Endothelial cell of umbilical vein (primary cell): ENCODE measurements around the gene COL8A1. TPM values are rescaled to one million over a fixed set of nuclear protein-coding genes. Genes with fewer than 3 reads are reported as not detected.

Experiments used
- BruUV-seq: library from RNA; stranded (reverse); fragments of 400-500 nt; replicated peaks from 2 replicates; lab custom pipeline; 2021; lab: Mats Ljungman, UMichigan
- CTCF ChIA-PET: fragments of 300-600, 350-600 bp; sonication (Branson Sonifier 250); formaldehyde crosslinking; loops from one replicate; lab custom pipeline; 2021; ENCODE audit warnings: antibody characterized with exemption, inconsistent platforms; lab: Charles Lee
- POLR2A ChIA-PET: fragments of 300-600, 350-600 bp; sonication (Branson Sonifier 250); formaldehyde crosslinking; loops from one replicate; lab custom pipeline; 2021; ENCODE audit warnings: antibody characterized with exemption, inconsistent platforms; lab: Charles Lee
- DNase-seq: peaks from one replicate; pipeline ENCODE4 v3.0.0-alpha.2; 2011; ENCODE audit warnings: low read depth, low spot score
- FAIRE-seq: peaks from 2 replicates; lab custom pipeline; 2011; peaks lifted over from hg19 to GRCh38; lab: Jason Lieb, UNC
- H2AFZ ChIP-seq: 2 replicates; pipeline ENCODE4 v1.6.0; 2012; ENCODE audit warnings: low read depth, low read length, control low read depth, inconsistent platforms
- H3K27ac ChIP-seq: 2 replicates; pipeline ENCODE4 v1.5.1; 2011; ENCODE audit warnings: low read depth, mild to moderate bottlenecking, control low read depth, low read length, moderate library complexity; ENCODE audit not compliant: insufficient read depth
- H3K27me3 ChIP-seq, 2 experiments: 2 replicates each; pipeline versions ENCODE4 v1.6.0 to v1.6.1; 2011; ENCODE audit warnings: low read length in 2 of 2, mixed read lengths in 1 of 2; ENCODE audit not compliant: control insufficient read depth in 2 of 2, insufficient read depth in 2 of 2
- H3K36me3 ChIP-seq, 2 experiments: 2 replicates in 1 of 2; 3 replicates in 1 of 2; pipeline ENCODE4 v1.5.1; 2011; ENCODE audit warnings: low read length in 2 of 2, mild to moderate bottlenecking in 1 of 2, moderate library complexity in 1 of 2; ENCODE audit not compliant: control insufficient read depth in 2 of 2, insufficient read depth in 2 of 2; ENCODE audit errors: extremely low read depth in 1 of 2
- H3K4me1 ChIP-seq: 3 replicates; pipeline ENCODE4 v1.5.1; 2011; ENCODE audit warnings: mild to moderate bottlenecking, low read length; ENCODE audit not compliant: control insufficient read depth, insufficient read depth; ENCODE audit errors: extremely low read depth
- H3K4me2 ChIP-seq: 2 replicates; pipeline ENCODE4 v1.6.1; 2011; ENCODE audit warnings: low read length, control low read depth, mixed read lengths; ENCODE audit not compliant: insufficient read depth
- H3K4me3 ChIP-seq, 3 experiments: fragments of 200-600 bp in 1 of 3; sonication (generic), shearing (Covaris generic) in 1 of 3; replicated peaks in 1 of 3; 2 replicates each; pipeline ENCODE4 v1.5.1; 2011 to 2016; ENCODE audit warnings: control low read depth in 3 of 3, low read length in 3 of 3, mild to moderate bottlenecking in 2 of 3, inconsistent platforms in 1 of 3, low read depth in 1 of 3, moderate library complexity in 1 of 3; ENCODE audit not compliant: insufficient read depth in 1 of 3
- H3K79me2 ChIP-seq: 2 replicates; pipeline ENCODE4 v1.6.0; 2012; ENCODE audit warnings: low read length, inconsistent platforms; ENCODE audit not compliant: control insufficient read depth, insufficient read depth
- H3K9ac ChIP-seq: replicated peaks from 2 replicates; pipeline ENCODE3; 2011; ENCODE audit warnings: low read length, control low read depth; ENCODE audit not compliant: insufficient read depth; ENCODE audit errors: extremely low read depth
- H3K9me1 ChIP-seq: replicated peaks from 3 replicates; pipeline ENCODE4 v1.6.0; 2011; ENCODE audit warnings: mild to moderate bottlenecking, low read length; ENCODE audit not compliant: control insufficient read depth, insufficient read depth; ENCODE audit errors: extremely low read depth
- H3K9me3 ChIP-seq: replicated peaks from 2 replicates; pipeline ENCODE4 v1.5.1; 2012; ENCODE audit warnings: low read length, inconsistent platforms; ENCODE audit not compliant: control insufficient read depth, insufficient read depth
- H4K20me1 ChIP-seq: replicated peaks from 2 replicates; pipeline ENCODE3; 2011; ENCODE audit warnings: mild to moderate bottlenecking, low read length; ENCODE audit not compliant: control insufficient read depth, insufficient read depth; ENCODE audit errors: extremely low read depth
- CTCF ChIP-seq, 2 donors: IDR thresholded peaks; 1 replicate in 1 of 2; 2 replicates in 1 of 2; pipeline ENCODE4 v1.5.1; 2011; ENCODE audit warnings: low read length in 2 of 2, mild to moderate bottlenecking in 2 of 2, moderate library complexity in 2 of 2, control low read depth in 1 of 2, inconsistent platforms in 1 of 2, low read depth in 1 of 2; ENCODE audit not compliant: insufficient read depth in 1 of 2; ENCODE audit errors: extremely low read depth in 1 of 2
- EZH2 ChIP-seq: IDR thresholded peaks from 2 replicates; pipeline ENCODE4 v1.6.1; 2012; ENCODE audit warnings: borderline replicate concordance, low read depth, mild to moderate bottlenecking, moderate library complexity, low read length, inconsistent platforms; ENCODE audit not compliant: severe bottlenecking
- FOS ChIP-seq: IDR thresholded peaks from 2 replicates; pipeline ENCODE4 v1.6.1; 2011; ENCODE audit warnings: mild to moderate bottlenecking, low read length, moderate library complexity, borderline replicate concordance; ENCODE audit not compliant: insufficient read depth
- GATA2 ChIP-seq: IDR thresholded peaks from 2 replicates; pipeline ENCODE4 v1.7.0; 2011; ENCODE audit warnings: low read depth, mild to moderate bottlenecking, moderate library complexity, mixed read lengths, low read length; ENCODE audit not compliant: insufficient read length, insufficient read depth
- JUN ChIP-seq: IDR thresholded peaks from 2 replicates; pipeline ENCODE4 v1.6.1; 2011; ENCODE audit warnings: borderline replicate concordance, low read depth; ENCODE audit not compliant: insufficient read length, insufficient read depth
- MAX ChIP-seq: IDR thresholded peaks from 2 replicates; pipeline ENCODE4 v1.6.1; 2011; ENCODE audit not compliant: insufficient read depth, insufficient read length
- MYC ChIP-seq: IDR thresholded peaks from one replicate; pipeline ENCODE4 v1.6.1; 2011; ENCODE audit warnings: mild to moderate bottlenecking, low read depth, low read length
- POLR2A ChIP-seq: IDR thresholded peaks from 2 replicates; pipeline ENCODE4 v1.6.1; 2012; ENCODE audit warnings: low read depth, mild to moderate bottlenecking, control low read depth, low read length
- POLR2AphosphoS5 ChIP-seq: IDR thresholded peaks from 2 replicates; pipeline ENCODE4 v1.6.1; 2012; ENCODE audit warnings: low read depth, mild to moderate bottlenecking, control low read depth, low read length, moderate library complexity; ENCODE audit not compliant: insufficient read depth
- dilution Hi-C: fragments of 300-500 bp; cut with MboI; formaldehyde crosslinking; loops from one replicate; pipeline ENCODE4 v1.15.0; 2019; ENCODE audit warnings: low sequenced_read_pairs; ENCODE audit not compliant: extremely low pct_ligation_motif_present
- intact Hi-C: fragments of 100-400 bp; cut with micrococcal nuclease; formaldehyde crosslinking; loops from one replicate; pipeline ENCODE4 v1.10.0; 2022
- polyA plus RNA-seq, 4 experiments: library from polyadenylated mRNA; depleted of rRNA in 3 of 4; stranded (reverse) in 3 of 4; unstranded in 1 of 4; fragments of >200 nt; gene quantifications; 2 replicates each; pipeline versions ENCODE4 v1.2.1 to v1.2.3, GENCODE V29; 2011 to 2012; ENCODE audit warnings: missing spikeins in 1 of 4
- total RNA-seq: library from RNA; stranded (reverse); gene quantifications from 2 replicates; pipeline ENCODE4 v1.2.3, GENCODE V29; 2021

The COL8A1 gene
- total and polyA plus RNA-seq, 2 donors (not counting 3 experiments of a cell fraction or from before 2014, with no cell fraction given): 358 to 634 TPM

GRCh38 chr3:99712291-99712954 lies 74.0 kb downstream of the COL8A1 start:
- no peak overlapping the region for H3K4me2 ChIP-seq
- no peak overlapping the region for H3K27ac ChIP-seq
- no peak overlapping the region for H3K9ac ChIP-seq
- H3K4me3 ChIP-seq: no peak overlapping the region
- TF ChIP-seq POLR2AphosphoS5 (peak; percentile 34), JUN (no peak)
- H3K79me2 ChIP-seq: no peaks in the 10 kb centered on the region
- peaks cover 5 to 7% of the 10 kb centered on the region in 2 experiments for H3K36me3 ChIP-seq
- CTCF ChIA-PET: interaction anchor here (2.1 kb wide), 1 partner anchor 12 kb away, joined by 5 read pairs; no protein-coding TSS in a partner anchor
- POLR2A ChIA-PET: no interaction called here
- intact Hi-C loops (no loop called here), dilution Hi-C loops (no loop called here)
- H3K4me1 ChIP-seq: peaks cover 35% of the 10 kb centered on the region
- H3K9me1 ChIP-seq: no peaks in the 10 kb centered on the region
- no peak overlapping the region for H2AFZ ChIP-seq
- no peaks in the 10 kb centered on the region for H3K9me3 ChIP-seq
- BruUV-seq: no TSS peak
- no peaks in the 10 kb centered on the region for H3K27me3 ChIP-seq
- no peaks in the 10 kb centered on the region for H4K20me1 ChIP-seq
- FAIRE-seq (no peak), DNase-seq (peak; percentile 73)

- ChIA-PET CTCF (interaction anchor here (1.2 to 2.1 kb wide), 4 partner anchors 13 to 68 kb away, joined by 3 to 5 read pairs (median 4); no protein-coding TSS in a partner anchor), POLR2A (no interaction called here)
- Histone ChIP-seq H3K4me3 (no peak overlapping the region), H3K27ac (no peak overlapping the region), H3K4me2 (no peak overlapping the region), H4K20me1 (no peaks in the 10 kb centered on the region), H3K9me1 (no peaks in the 10 kb centered on the region), H3K9ac (no peak overlapping the region), H3K9me3 (no peaks in the 10 kb centered on the region), H3K4me1 (peaks cover 35% of the 10 kb centered on the region), H3K79me2 (no peaks in the 10 kb centered on the region), H3K27me3 (no peaks in the 10 kb centered on the region), H3K36me3 (peaks cover 0 to 6% of the 10 kb centered on the region in 2 experiments), H2AFZ (no peak overlapping the region)
- no peak for DNase-seq
- TF ChIP-seq MAX: no peak
- TF ChIP-seq JUN: no peak
- no peak for TF ChIP-seq POLR2A
- no peak for TF ChIP-seq FOS
- TF ChIP-seq MYC: no peak
- no peak for TF ChIP-seq EZH2
- no peak for TF ChIP-seq GATA2
- no peak for TF ChIP-seq CTCF (IDR thresholded peaks at IDR 0.05; ENCODE audit: extremely low read depth in 1 of 2, insufficient read depth in 1 of 2, low read depth in 1 of 2, low read length in 2 of 2)
- no peak for TF ChIP-seq POLR2AphosphoS5
- FAIRE-seq: no peak
- dilution Hi-C loops: no loop called here
- intact Hi-C loops: no loop called here
- no TSS peak for BruUV-seq
Measured at GRCh38 chr3:99713440-99713839, 75.0 kb downstream of the COL8A1 start.
